CD4-positive, alpha-beta memory T cell (primary cell): ENCODE measurements around the gene RBM19. TPM values are rescaled to one million over a fixed set of nuclear protein-coding genes. Genes with fewer than 3 reads are reported as not detected.

Source experiments
- CTCF ChIA-PET: fragments of 350-600 bp; sonication (Branson Sonifier 250); formaldehyde crosslinking; loops from one replicate; lab custom pipeline; 2021; ENCODE audit warnings: inconsistent platforms; ENCODE audit not compliant: partially characterized antibody; lab: Charles Lee
- POLR2A ChIA-PET: fragments of 350-600 bp; sonication (Branson Sonifier 250); formaldehyde crosslinking; loops from one replicate; lab custom pipeline; 2021; ENCODE audit not compliant: partially characterized antibody; lab: Charles Lee
- DNase-seq, 5 donors: peaks; one replicate each; pipeline versions ENCODE4 v3.0.0 to v3.0.0-alpha.2; 2020 to 2022; ENCODE audit warnings: mixed read lengths in 1 of 5
- H3K27ac ChIP-seq: one replicate; pipeline ENCODE4 v1.7.0; 2013; ENCODE audit warnings: low read depth, low read length
- H3K27me3 ChIP-seq: 2 replicates; pipeline ENCODE4 v1.7.0; 2013; ENCODE audit warnings: mild to moderate bottlenecking, low read length, moderate library complexity; ENCODE audit not compliant: insufficient read depth
- H3K36me3 ChIP-seq: 2 replicates; pipeline ENCODE4 v1.7.0; 2013; ENCODE audit warnings: mild to moderate bottlenecking, low read length, moderate library complexity; ENCODE audit not compliant: insufficient read depth
- H3K4me1 ChIP-seq: 2 replicates; pipeline ENCODE4 v1.7.0; 2013; ENCODE audit warnings: mild to moderate bottlenecking, low read length, moderate library complexity; ENCODE audit not compliant: insufficient read depth
- H3K4me3 ChIP-seq, 2 donors: one replicate each; pipeline ENCODE4 v1.7.0; 2013; ENCODE audit warnings: low read length in 2 of 2, mild to moderate bottlenecking in 1 of 2
- H3K9me3 ChIP-seq, 2 donors: one replicate each; pipeline ENCODE4 v1.7.0; 2013; ENCODE audit warnings: low read length in 2 of 2, control low read depth in 1 of 2; ENCODE audit not compliant: control insufficient read depth in 1 of 2
- H3K27ac Mint-ChIP-seq, 7 donors: one replicate each; pipeline ENCODE4 v1.8.0; 2020 to 2021; ENCODE audit warnings: mixed read lengths in 7 of 7, mild to moderate bottlenecking in 6 of 7, inconsistent platforms in 3 of 7, moderate library complexity in 3 of 7
- H3K27me3 Mint-ChIP-seq, 2 donors: one replicate each; pipeline ENCODE4 v1.8.0; 2020 to 2021; ENCODE audit warnings: mixed read lengths in 2 of 2
- H3K36me3 Mint-ChIP-seq, 2 donors: one replicate each; pipeline ENCODE4 v1.8.0; 2020 to 2021; ENCODE audit warnings: mixed read lengths in 2 of 2, inconsistent platforms in 1 of 2, mild to moderate bottlenecking in 1 of 2
- H3K4me1 Mint-ChIP-seq, 4 donors: one replicate each; pipeline ENCODE4 v1.8.0; 2020 to 2021; ENCODE audit warnings: mixed read lengths in 4 of 4, mild to moderate bottlenecking in 1 of 4
- H3K4me3 Mint-ChIP-seq, 8 donors: one replicate each; pipeline ENCODE4 v1.8.0; 2020 to 2021; ENCODE audit warnings: mixed read lengths in 8 of 8, mild to moderate bottlenecking in 7 of 8, moderate library complexity in 6 of 8, inconsistent platforms in 3 of 8
- H3K9me3 Mint-ChIP-seq, 8 donors: one replicate each; pipeline ENCODE4 v1.8.0; 2020 to 2021; ENCODE audit warnings: mixed read lengths in 8 of 8, mild to moderate bottlenecking in 5 of 8, inconsistent platforms in 3 of 8, moderate library complexity in 1 of 8
- intact Hi-C: fragments of 100-400 bp; cut with micrococcal nuclease; formaldehyde crosslinking; loops from one replicate; pipeline ENCODE4 v1.15.1; 2023
- polyA plus RNA-seq, 2 donors: library from polyadenylated mRNA; unstranded; fragments of 300-500 nt; fragmentation: Illumina TruSeq; gene quantifications; one replicate each; pipeline ENCODE4 v1.2.3, GENCODE V29; 2021
- total RNA-seq, 2 experiments: library from RNA; stranded (reverse); gene quantifications; one replicate each; pipeline ENCODE4 v1.2.3, GENCODE V29; 2021

The RBM19 gene
- total and polyA plus RNA-seq, 4 experiments from 2014 or later, result 2.9 to 78.4 (median 42.4) TPM

DNA sequence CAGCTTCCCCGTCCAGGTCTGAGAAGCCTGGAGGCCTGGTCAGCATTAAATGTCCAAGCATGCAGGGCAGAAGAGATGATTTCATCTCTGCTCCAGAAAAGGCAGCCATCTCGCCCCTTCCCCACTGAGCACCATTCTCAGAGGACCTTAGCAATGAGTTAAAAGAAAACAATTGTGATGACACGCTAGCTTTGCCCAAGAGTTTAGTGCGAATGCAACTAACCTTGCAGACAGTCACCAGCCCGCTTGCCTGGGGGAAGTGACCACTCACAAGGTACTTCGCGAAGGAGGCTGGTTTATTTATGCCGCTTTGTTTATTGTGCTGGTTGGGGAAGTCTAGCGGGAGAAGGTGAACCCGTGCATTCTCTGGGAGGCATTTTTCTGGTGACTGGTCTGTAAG, 170.7 kb downstream of the RBM19 start:
- H3K36me3 Mint-ChIP-seq, result peaks cover 0 to 2% of the 10 kb centered on the region in 2 donors
- H3K27ac Mint-ChIP-seq, result no peak overlapping the region
- ChIA-PET CTCF (no interaction called here), POLR2A (no interaction called here)
- intact Hi-C loops, result no loop called here
- no peaks in the 10 kb centered on the region for H3K4me1 Mint-ChIP-seq
- Histone ChIP-seq H3K27ac (no peak overlapping the region), H3K4me1 (no peaks in the 10 kb centered on the region), H3K36me3 (no peaks in the 10 kb centered on the region), H3K27me3 (no peaks in the 10 kb centered on the region), H3K9me3 (no peaks in the 10 kb centered on the region), H3K4me3 (no peak overlapping the region)
- H3K9me3 Mint-ChIP-seq, result peaks cover 0 to 19% (median 3%) of the 10 kb centered on the region in 8 donors
- no peak overlapping the region for H3K4me3 Mint-ChIP-seq
- H3K27me3 Mint-ChIP-seq, result no peaks in the 10 kb centered on the region
- no peak for DNase-seq

DNA sequence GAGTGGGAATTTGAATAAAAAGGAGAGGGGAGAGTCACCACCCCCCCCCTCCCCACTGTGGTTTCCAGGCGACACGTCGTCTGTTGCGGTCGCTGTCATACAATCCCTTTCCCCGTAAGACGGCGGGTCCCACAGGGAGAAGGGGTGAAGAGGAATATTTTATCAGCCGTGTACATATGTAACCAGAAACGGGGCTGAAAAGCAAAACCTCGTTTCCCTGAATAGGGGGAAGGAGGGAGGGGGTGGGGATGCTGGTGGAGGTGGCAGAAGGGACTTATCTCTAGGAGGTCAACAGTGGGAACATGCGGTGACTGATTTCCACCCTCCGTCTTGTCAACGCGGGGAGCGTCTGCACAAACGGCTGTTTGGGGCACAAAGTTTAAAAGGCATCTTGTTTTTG, 171.4 kb downstream of the RBM19 start:
- Mint-ChIP-seq H3K27ac (no peak overlapping the region), H3K36me3 (peaks cover 0 to 2% of the 10 kb centered on the region in 2 donors), H3K4me1 (no peaks in the 10 kb centered on the region), H3K27me3 (no peaks in the 10 kb centered on the region), H3K9me3 (peaks cover 0 to 23% (median 4%) of the 10 kb centered on the region in 8 donors), H3K4me3 (no peak overlapping the region)
- Histone ChIP-seq H3K36me3 (no peaks in the 10 kb centered on the region), H3K27me3 (no peaks in the 10 kb centered on the region), H3K9me3 (no peaks in the 10 kb centered on the region), H3K27ac (no peak overlapping the region), H3K4me1 (no peaks in the 10 kb centered on the region), H3K4me3 (no peak overlapping the region)
- POLR2A ChIA-PET, result no interaction called here
- no peak for DNase-seq
- CTCF ChIA-PET, result no interaction called here
- intact Hi-C loops, result no loop called here

DNA sequence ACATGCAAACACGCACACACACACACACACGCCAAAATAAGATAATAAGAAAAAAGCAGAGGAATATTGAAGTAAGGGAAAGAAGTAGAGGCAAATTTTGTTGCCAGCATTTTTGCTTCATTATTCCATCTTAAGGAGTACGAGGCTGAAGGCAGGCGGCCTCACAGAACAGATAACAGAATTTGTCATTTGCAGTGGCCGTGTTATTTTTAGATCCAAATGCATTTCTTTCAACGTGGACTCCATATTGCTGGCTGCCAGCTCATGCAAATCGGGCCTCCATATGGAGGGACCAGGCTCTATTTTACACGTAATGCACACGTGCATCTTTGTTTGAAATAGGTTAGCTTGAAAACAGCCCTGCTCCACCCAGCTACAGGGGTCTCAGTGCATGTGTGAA, 172.9 kb downstream of the RBM19 start:
- Histone ChIP-seq H3K4me3 (no peak overlapping the region), H3K27ac (no peak overlapping the region), H3K9me3 (no peaks in the 10 kb centered on the region), H3K4me1 (no peaks in the 10 kb centered on the region), H3K36me3 (no peaks in the 10 kb centered on the region), H3K27me3 (no peaks in the 10 kb centered on the region)
- H3K27ac Mint-ChIP-seq, result no peak overlapping the region
- POLR2A ChIA-PET, result no interaction called here
- no peaks in the 10 kb centered on the region for H3K27me3 Mint-ChIP-seq
- H3K4me1 Mint-ChIP-seq, result no peaks in the 10 kb centered on the region
- CTCF ChIA-PET, result no interaction called here
- H3K36me3 Mint-ChIP-seq, result peaks cover 0 to 2% of the 10 kb centered on the region in 2 donors
- H3K9me3 Mint-ChIP-seq, result peaks cover 0 to 32% (median 6%) of the 10 kb centered on the region in 8 donors
- H3K4me3 Mint-ChIP-seq, result no peak overlapping the region
- no peak for DNase-seq
- intact Hi-C loops, result no loop called here

DNA sequence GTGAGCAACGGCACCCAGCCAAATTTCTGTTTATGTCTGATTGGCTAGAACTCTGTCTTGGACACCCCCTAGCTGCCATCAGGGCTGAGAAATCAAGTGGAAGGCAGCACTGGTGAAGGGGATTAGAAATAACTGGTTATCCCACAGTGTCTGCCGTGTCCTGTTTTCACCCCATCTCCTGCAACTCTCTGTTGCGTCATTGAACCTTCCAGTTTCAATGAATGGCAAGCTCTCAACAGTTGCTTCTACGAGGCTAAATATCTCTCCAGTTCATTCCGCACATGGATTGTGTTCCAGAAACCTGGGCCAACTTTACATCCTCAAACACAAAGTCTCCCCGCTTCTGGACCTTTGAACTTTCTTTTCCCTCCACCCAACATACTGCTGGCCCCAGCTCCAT, 173.7 kb downstream of the RBM19 start:
- Histone ChIP-seq H3K36me3 (no peaks in the 10 kb centered on the region), H3K27me3 (no peaks in the 10 kb centered on the region), H3K4me1 (no peaks in the 10 kb centered on the region), H3K9me3 (no peaks in the 10 kb centered on the region), H3K4me3 (no peak overlapping the region), H3K27ac (no peak overlapping the region)
- POLR2A ChIA-PET, result no interaction called here
- H3K27ac Mint-ChIP-seq, result no peak overlapping the region
- intact Hi-C loops, result no loop called here
- CTCF ChIA-PET, result no interaction called here
- no peak overlapping the region for H3K4me3 Mint-ChIP-seq
- peaks cover 0 to 2% of the 10 kb centered on the region in 2 donors for H3K36me3 Mint-ChIP-seq
- peaks cover 0 to 38% (median 9%) of the 10 kb centered on the region in 8 donors for H3K9me3 Mint-ChIP-seq
- H3K4me1 Mint-ChIP-seq, result no peaks in the 10 kb centered on the region
- DNase-seq, result no peak
- no peaks in the 10 kb centered on the region for H3K27me3 Mint-ChIP-seq

DNA sequence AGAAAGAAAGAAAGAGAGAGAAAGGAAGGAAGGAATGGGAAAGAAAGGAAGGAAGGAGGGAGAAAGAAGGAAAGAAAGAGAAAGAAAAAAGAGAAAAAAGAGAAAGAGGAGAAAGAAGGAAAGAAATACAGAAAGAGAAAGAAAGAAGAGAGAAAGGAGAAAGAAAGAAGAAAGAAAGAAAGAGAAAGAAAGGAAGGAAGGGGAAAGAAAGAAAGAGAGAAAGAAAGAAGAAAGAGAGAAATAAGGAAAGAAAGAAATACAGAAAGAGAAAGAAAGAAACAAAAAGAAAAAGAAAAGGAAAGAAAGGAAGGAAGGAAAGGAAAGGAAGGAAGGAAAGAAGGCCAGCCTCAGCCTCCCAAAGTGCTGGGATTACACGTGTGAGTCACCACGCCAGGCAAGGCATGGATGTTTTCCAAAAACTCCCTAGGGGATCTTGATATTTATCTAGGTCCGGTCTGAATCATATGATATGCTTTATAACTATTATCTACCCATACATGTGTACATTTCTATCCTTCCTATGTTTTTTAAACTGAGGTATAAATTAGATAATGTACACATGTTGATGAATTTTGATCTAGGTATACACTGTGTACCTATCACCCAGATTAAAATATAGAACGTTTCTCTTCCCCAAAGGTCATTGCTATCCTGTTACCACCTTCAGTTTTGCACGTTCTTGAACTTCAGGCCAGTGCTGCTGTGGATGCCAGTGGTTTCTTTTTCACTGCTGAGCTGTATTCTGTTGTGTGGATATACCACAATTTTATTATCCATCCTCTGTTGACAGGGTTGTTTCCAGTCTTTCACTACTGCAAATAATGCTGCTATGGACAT, 177.9 kb downstream of the RBM19 start:
- H3K4me3 Mint-ChIP-seq, result peak overlapping the region in 1 of 8 donors; percentile 49
- intact Hi-C loops, result no loop called here
- no peaks in the 10 kb centered on the region for H3K4me1 Mint-ChIP-seq
- Histone ChIP-seq H3K27me3 (no peaks in the 10 kb centered on the region), H3K4me3 (no peak overlapping the region), H3K9me3 (no peaks in the 10 kb centered on the region), H3K4me1 (no peaks in the 10 kb centered on the region), H3K27ac (no peak overlapping the region), H3K36me3 (no peaks in the 10 kb centered on the region)
- H3K36me3 Mint-ChIP-seq, result peaks cover 0 to 2% of the 10 kb centered on the region in 2 donors
- POLR2A ChIA-PET, result no interaction called here
- CTCF ChIA-PET, result no interaction called here
- no peak for DNase-seq
- H3K27me3 Mint-ChIP-seq, result peaks cover 3 to 8% of the 10 kb centered on the region in 2 donors
- H3K27ac Mint-ChIP-seq, result no peak overlapping the region
- peaks cover 2 to 49% (median 12%) of the 10 kb centered on the region in 8 donors for H3K9me3 Mint-ChIP-seq

DNA sequence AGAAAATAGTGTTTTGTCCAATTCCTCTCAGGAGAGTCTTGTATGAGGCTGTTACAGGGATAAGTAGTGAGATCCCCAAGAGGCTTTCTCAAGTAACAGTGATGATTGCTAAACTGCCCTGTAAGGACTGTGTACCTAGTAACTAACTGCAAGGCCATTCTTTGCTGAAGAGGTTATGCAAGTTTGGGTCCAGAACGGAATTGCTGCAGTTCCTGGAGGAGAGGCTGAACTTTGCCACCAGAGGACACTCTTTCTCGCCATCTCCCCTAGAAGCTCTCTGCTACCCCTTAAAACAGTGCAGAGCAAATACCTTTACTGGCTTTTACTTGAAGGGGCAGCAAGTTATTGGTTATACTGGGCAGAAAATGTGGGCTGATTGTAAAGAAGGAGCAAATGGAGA, 180.0 kb downstream of the RBM19 start:
- H3K9me3 Mint-ChIP-seq, result peaks cover 0 to 42% (median 10%) of the 10 kb centered on the region in 8 donors
- Histone ChIP-seq H3K27ac (no peak overlapping the region), H3K4me3 (no peak overlapping the region), H3K4me1 (no peaks in the 10 kb centered on the region), H3K9me3 (no peaks in the 10 kb centered on the region), H3K27me3 (no peaks in the 10 kb centered on the region), H3K36me3 (no peaks in the 10 kb centered on the region)
- ChIA-PET CTCF (no interaction called here), POLR2A (no interaction called here)
- H3K4me1 Mint-ChIP-seq, result no peaks in the 10 kb centered on the region
- no peak for DNase-seq
- H3K27me3 Mint-ChIP-seq, result peaks cover 9 to 10% of the 10 kb centered on the region in 2 donors
- H3K27ac Mint-ChIP-seq, result no peak overlapping the region
- intact Hi-C loops, result no loop called here
- H3K36me3 Mint-ChIP-seq, result no peaks in the 10 kb centered on the region
- no peak overlapping the region for H3K4me3 Mint-ChIP-seq

DNA sequence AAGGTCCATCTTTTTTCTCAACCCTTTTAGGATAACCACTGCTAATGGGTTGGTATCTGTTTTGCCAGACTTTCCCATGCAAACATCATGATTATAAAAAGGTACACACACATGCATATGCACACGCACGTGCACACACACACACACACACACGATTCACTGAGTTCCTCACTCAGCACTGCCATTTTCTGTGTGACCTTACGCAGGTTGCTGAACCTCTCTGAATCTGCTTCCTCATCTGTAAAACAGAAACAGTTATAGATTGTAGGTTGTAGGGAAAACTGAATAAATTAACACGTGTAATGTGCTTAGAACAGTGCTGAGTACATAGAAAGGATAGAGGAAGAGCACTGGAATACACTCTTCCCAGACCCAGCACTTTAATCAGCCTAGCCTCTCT, 182.3 kb downstream of the RBM19 start:
- Histone ChIP-seq H3K4me1 (no peaks in the 10 kb centered on the region), H3K27ac (no peak overlapping the region), H3K4me3 (no peak overlapping the region), H3K27me3 (no peaks in the 10 kb centered on the region), H3K9me3 (no peaks in the 10 kb centered on the region), H3K36me3 (no peaks in the 10 kb centered on the region)
- no peak for DNase-seq
- ChIA-PET POLR2A (no interaction called here), CTCF (no interaction called here)
- intact Hi-C loops, result no loop called here
- peaks cover 0 to 4% of the 10 kb centered on the region in 2 donors for H3K36me3 Mint-ChIP-seq
- no peak overlapping the region for H3K4me3 Mint-ChIP-seq
- H3K9me3 Mint-ChIP-seq, result peaks cover 0 to 37% (median 11%) of the 10 kb centered on the region in 8 donors
- H3K4me1 Mint-ChIP-seq, result no peaks in the 10 kb centered on the region
- peaks cover 22 to 24% of the 10 kb centered on the region in 2 donors for H3K27me3 Mint-ChIP-seq
- no peak overlapping the region for H3K27ac Mint-ChIP-seq
